Fibroblast of pulmonary artery (primary cell): ENCODE results near the gene OLIG2.

Experiments
- DNase-seq: peaks from one replicate; pipeline ENCODE4 v3.0.0-alpha.2; 2010; ENCODE audit warnings: low read depth
- H3K4me3 ChIP-seq: replicated peaks from 2 replicates; pipeline ENCODE4 v1.5.1; 2011; ENCODE audit warnings: low read depth, mild to moderate bottlenecking, control low read depth, low read length, moderate library complexity
- TF ChIP-seq, protein P1 (sequence below): IDR thresholded peaks from 2 replicates; pipeline ENCODE4 v1.5.1; 2011; ENCODE audit warnings: mild to moderate bottlenecking, control low read depth, low read length, inconsistent platforms; ENCODE audit errors: missing control alignments

The OLIG2 gene

DNA sequence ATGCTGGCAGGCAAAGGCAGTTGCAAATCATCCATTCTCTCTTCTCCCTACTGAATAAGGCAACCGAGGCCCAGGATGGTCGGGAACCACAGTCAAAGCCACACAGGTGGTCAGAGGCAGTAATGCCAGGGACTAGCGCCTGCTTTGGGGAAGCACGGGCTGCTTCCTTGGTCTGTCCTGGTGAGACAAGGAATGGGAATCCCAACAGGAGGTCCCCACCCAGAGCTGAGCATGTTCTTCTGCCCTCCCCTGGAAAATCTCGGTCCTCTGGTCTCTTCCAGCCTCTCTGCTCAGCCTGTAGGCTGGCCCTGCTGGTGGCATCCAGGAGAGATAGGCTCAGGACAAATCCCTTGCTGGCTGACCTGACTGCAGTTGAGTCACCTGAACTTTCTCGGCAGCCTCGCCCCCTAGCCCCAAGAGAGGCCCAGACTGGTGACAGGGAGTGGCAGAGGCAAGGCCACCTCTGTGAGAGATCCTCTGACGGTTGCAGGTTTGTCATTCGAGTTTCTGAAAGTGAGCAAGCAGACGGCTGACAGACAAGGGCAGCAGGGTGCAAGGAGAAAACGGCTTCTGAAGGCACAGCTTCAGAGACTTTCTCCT lies 50.0 kb downstream of the OLIG2 start:
- DNase-seq = no peak
- TF ChIP-seq, protein P1, sequence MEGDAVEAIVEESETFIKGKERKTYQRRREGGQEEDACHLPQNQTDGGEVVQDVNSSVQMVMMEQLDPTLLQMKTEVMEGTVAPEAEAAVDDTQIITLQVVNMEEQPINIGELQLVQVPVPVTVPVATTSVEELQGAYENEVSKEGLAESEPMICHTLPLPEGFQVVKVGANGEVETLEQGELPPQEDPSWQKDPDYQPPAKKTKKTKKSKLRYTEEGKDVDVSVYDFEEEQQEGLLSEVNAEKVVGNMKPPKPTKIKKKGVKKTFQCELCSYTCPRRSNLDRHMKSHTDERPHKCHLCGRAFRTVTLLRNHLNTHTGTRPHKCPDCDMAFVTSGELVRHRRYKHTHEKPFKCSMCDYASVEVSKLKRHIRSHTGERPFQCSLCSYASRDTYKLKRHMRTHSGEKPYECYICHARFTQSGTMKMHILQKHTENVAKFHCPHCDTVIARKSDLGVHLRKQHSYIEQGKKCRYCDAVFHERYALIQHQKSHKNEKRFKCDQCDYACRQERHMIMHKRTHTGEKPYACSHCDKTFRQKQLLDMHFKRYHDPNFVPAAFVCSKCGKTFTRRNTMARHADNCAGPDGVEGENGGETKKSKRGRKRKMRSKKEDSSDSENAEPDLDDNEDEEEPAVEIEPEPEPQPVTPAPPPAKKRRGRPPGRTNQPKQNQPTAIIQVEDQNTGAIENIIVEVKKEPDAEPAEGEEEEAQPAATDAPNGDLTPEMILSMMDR = no peak
- no peak overlapping the region for H3K4me3 ChIP-seq

DNA sequence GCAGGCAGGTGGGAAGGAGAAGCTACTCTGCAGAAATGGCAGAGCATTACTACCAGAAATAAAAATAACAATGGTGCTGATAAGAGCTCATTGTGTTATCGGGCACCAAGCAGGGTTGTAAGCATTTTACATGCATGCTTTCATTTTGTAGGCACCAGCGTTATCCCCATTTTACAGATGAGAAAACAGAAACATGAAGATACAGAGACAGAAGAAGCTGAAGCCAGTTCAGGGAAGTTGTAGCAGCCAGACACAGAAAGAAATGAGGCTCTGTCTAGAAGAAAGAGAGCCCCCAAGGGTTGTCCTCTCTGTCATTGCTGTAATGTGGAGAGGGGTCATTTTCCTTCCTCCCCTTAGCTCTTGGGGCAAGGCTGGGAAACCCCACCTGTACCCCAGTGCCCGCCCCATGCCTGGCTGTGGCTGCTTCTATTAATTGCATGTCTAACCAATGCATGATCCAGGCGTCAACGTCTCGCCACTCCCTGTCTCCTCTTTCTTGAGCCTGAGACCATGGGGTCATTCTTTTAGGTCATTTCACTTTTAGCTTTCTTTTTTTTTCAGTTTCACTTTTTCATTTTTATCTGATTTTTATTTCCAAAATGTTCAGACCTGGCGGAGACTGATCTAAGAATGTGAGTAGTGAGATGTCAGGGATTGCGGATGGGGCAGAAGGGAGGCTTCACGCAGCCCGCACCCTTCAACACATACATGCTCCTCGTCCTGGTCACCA lies 51.0 kb downstream of the OLIG2 start:
- no peak for DNase-seq
- H3K4me3 ChIP-seq = no peak overlapping the region
- TF ChIP-seq, protein P1 = no peak
